Measurements from ENCODE around the gene ZBED6. TPM values are rescaled to one million over a fixed set of nuclear protein-coding genes. Genes with fewer than 3 reads are reported as not detected.

ZBED6 gene
- total and polyA plus RNA-seq, 2 experiments from 2014 or later, result 2.5 to 4.8 TPM

GRCh38 chr1:203805689-203806088, 10.3 kb downstream of the ZBED6 start:
- ATAC-seq, result no peak
- Histone ChIP-seq H3K4me2 (no peak overlapping the region), H2AFZ (no peak overlapping the region), H3K27ac (ENCODE audit: low read depth) (no peak overlapping the region), H3K9me2 (ENCODE audit: insufficient read depth) (no peaks in the 10 kb centered on the region), H3K4me1 (ENCODE audit: insufficient read depth) (no peaks in the 10 kb centered on the region), H3K27me3 (ENCODE audit: insufficient read depth) (no peaks in the 10 kb centered on the region), H3K36me3 (ENCODE audit: insufficient read depth) (peaks cover 9% of the 10 kb centered on the region; the same call in 1 of the 2 replicates), H3F3A (replicated peaks; ENCODE audit: low read depth) (no peaks in the 10 kb centered on the region), H3K4me3 (no peak overlapping the region), H4K20me1 (replicated peaks; ENCODE audit: insufficient read depth) (peaks cover 35% of the 10 kb centered on the region), H3K79me2 (replicated peaks; ENCODE audit: insufficient read depth) (peaks cover 100% of the 10 kb centered on the region)
- no peak for DNase-seq (ENCODE audit: low spot score)
- Mint-ChIP-seq H3K27me3 (ENCODE audit: insufficient read depth, low read depth, poor library complexity) (no peaks in the 10 kb centered on the region), H3K4me3 (no peak overlapping the region), H3K9me3 (no peaks in the 10 kb centered on the region; the same call in 2 of the 3 replicates), H3K36me3 (ENCODE audit: low read depth) (peaks cover 52% of the 10 kb centered on the region), H3K4me1 (no peaks in the 10 kb centered on the region; the same call in 1 of the 3 replicates), H3K27ac (no peak overlapping the region)
- no peak for TF ChIP-seq JUNB (IDR thresholded peaks at IDR 0.05; ENCODE audit: unreplicated experiment)
- TF ChIP-seq EZH2 (IDR thresholded peaks at IDR 0.05; ENCODE audit: low read depth, unreplicated experiment), result no peak

- no peak for ATAC-seq
- Histone ChIP-seq H3K4me2 (no peak overlapping the region), H3K36me3 (ENCODE audit: insufficient read depth) (peaks cover 9% of the 10 kb centered on the region; the same call in 1 of the 2 replicates), H3K4me3 (no peak overlapping the region), H3K9me2 (ENCODE audit: insufficient read depth) (no peaks in the 10 kb centered on the region), H3K4me1 (ENCODE audit: insufficient read depth) (no peaks in the 10 kb centered on the region), H4K20me1 (replicated peaks; ENCODE audit: insufficient read depth) (peaks cover 31% of the 10 kb centered on the region), H3K27ac (ENCODE audit: low read depth) (no peak overlapping the region), H3K27me3 (ENCODE audit: insufficient read depth) (no peaks in the 10 kb centered on the region), H2AFZ (no peak overlapping the region), H3K79me2 (replicated peaks; ENCODE audit: insufficient read depth) (peaks cover 100% of the 10 kb centered on the region), H3F3A (replicated peaks; ENCODE audit: low read depth) (no peaks in the 10 kb centered on the region)
- no peaks in the 10 kb centered on the region for H3K27me3 Mint-ChIP-seq (ENCODE audit: insufficient read depth, low read depth, poor library complexity)
- no peak overlapping the region for H3K4me3 Mint-ChIP-seq
- no peaks in the 10 kb centered on the region; the same call in 2 of the 3 replicates for H3K9me3 Mint-ChIP-seq
- DNase-seq (ENCODE audit: low spot score), result no peak
- TF ChIP-seq STAT1 (IDR thresholded peaks at IDR 0.05; ENCODE audit: unreplicated experiment), result no peak
- TF ChIP-seq REST (IDR thresholded peaks at IDR 0.05; ENCODE audit: unreplicated experiment), result no peak
- no peak for TF ChIP-seq JUNB (IDR thresholded peaks at IDR 0.05; ENCODE audit: unreplicated experiment)
- TF ChIP-seq NANOG (IDR thresholded peaks at IDR 0.05; ENCODE audit: borderline replicate concordance), result no peak
- no peak for TF ChIP-seq EZH2 (IDR thresholded peaks at IDR 0.05; ENCODE audit: low read depth, unreplicated experiment)
- TF ChIP-seq ZNF114 (CRISPR knock-in tag; IDR thresholded peaks at IDR 0.05), result no peak
- TF ChIP-seq CREB1 (CRISPR knock-in tag; IDR thresholded peaks at IDR 0.05; ENCODE audit: low read depth), result no peak
- TF ChIP-seq ZNF462 (CRISPR knock-in tag; IDR thresholded peaks at IDR 0.05), result no peak
- TF ChIP-seq EZH2phosphoT487 (IDR thresholded peaks at IDR 0.05; ENCODE audit: unreplicated experiment), result no peak
- no peak for TF ChIP-seq CTCF (conservative IDR thresholded peaks at IDR 0.05; ENCODE audit: low read depth in 2 of 2)
- no peaks in the 10 kb centered on the region; the same call in 2 of the 3 replicates for H3K4me1 Mint-ChIP-seq
- peaks cover 61% of the 10 kb centered on the region for H3K36me3 Mint-ChIP-seq (ENCODE audit: low read depth)
- no peak overlapping the region for H3K27ac Mint-ChIP-seq
Observed at GRCh38 chr1:203807196-203807595, 11.8 kb downstream of the ZBED6 start.
